ENCODE measurements around the gene SLC29A4.
"Not testable (repeated sequence)": the region's sequence is repeated elsewhere in the genome, so short reads cannot be mapped to it uniquely, and the experiment has no call there.

DNA sequence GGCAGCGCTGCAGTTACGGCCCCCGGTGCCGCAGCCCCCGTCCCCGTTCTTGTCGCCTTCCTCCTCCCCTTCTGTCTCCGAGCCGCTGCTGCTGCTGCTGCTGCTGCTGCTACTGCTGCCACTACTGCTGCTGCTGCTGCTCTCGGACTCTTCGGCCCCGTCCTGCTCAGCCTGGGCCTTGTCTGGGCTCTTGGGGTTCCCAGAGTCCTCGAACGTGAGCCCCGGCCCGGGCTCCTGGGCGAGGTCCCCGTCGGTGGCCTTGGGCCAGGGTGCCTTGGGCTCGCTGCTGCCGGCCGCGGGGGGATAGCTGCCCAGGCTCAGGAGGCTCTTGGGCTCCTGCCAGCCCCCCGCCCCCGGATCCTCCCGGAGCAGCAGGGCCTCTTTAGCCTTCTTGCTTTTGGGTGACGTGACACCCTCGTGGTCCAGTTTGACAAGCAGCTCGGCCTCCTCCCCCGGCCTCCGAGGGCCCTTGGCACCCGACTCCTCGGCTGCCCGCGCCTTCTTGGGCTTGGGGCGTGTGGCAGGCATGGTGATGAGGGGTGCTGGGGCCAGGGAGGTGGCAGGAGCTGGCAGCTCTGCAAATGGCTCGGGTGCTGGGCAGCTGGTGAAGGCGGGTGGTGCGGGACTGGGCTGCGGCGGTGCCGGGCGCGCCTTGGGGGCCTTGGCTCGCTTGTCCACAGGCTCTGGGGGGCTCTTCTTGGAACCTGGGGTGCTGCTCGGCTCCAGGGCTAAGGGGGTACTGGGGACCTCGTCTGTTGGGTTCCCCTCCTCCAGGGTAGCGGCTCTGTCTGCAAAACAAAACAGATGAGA, 30.5 kb downstream of the SLC29A4 start:
- TF ChIP-seq, protein P1, sequence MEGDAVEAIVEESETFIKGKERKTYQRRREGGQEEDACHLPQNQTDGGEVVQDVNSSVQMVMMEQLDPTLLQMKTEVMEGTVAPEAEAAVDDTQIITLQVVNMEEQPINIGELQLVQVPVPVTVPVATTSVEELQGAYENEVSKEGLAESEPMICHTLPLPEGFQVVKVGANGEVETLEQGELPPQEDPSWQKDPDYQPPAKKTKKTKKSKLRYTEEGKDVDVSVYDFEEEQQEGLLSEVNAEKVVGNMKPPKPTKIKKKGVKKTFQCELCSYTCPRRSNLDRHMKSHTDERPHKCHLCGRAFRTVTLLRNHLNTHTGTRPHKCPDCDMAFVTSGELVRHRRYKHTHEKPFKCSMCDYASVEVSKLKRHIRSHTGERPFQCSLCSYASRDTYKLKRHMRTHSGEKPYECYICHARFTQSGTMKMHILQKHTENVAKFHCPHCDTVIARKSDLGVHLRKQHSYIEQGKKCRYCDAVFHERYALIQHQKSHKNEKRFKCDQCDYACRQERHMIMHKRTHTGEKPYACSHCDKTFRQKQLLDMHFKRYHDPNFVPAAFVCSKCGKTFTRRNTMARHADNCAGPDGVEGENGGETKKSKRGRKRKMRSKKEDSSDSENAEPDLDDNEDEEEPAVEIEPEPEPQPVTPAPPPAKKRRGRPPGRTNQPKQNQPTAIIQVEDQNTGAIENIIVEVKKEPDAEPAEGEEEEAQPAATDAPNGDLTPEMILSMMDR (IDR thresholded peaks at IDR 0.05), result not testable (repeated sequence)
- not testable (repeated sequence) for TF ChIP-seq ZFX (IDR thresholded peaks at IDR 0.05; ENCODE audit: borderline replicate concordance)
